Measurements from ENCODE around the gene MAP4K2. TPM values are rescaled to one million over a fixed set of nuclear protein-coding genes. Genes with fewer than 3 reads are reported as not detected.

Gene MAP4K2
- total RNA-seq, 2 donors from 2014 or later = 23.3 to 39.1 TPM

DNA sequence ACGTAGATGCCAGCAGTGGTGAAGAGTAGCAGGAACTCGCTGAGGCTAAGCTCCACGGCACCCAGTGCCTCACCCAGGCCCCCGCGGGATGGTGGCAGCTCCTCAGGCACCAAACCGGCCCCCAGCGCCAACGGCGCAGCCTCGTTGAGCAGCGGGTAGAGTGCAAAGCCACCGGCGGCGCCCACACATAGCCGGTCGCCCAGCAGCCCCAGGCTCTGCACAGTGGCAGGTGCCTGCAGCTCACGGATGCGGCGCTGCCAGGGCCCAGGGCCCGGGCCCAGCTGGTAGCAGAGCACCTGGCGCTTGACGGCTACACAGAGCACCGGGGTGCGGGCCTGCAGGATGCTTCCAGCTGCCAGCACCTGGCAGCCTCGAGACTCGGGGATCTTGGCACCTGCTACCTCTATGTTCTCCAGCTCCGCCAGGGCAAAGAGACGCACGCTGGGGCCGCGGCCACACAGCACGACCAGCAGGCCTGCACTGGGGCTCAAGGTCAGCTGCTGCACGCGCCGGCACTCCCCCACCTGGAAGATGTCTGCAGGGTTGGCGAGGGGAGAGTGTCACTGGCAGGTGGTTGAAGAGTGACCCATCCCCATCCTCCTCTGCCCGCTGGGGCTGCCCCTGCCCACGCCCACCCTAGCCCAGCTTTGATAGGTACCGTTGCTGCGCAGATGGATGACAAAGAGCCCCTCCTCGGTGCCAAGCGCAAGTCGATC, 26.7 kb upstream of the MAP4K2 start:
- Histone ChIP-seq H3K4me3 (no peak overlapping the region), H3K36me3 (no peaks in the 10 kb centered on the region), H3K27me3 (replicated peaks; ENCODE audit: insufficient read depth) (no peaks in the 10 kb centered on the region), H3K9me3 (no peaks in the 10 kb centered on the region), H3K4me1 (ENCODE audit: control insufficient read depth in 1 of 2, low read depth in 2 of 2) (no peaks in the 10 kb centered on the region), H3K27ac (no peak overlapping the region)
- no peak for ATAC-seq (ENCODE audit: insufficient number of reproducible peaks, low FRiP score, low read depth)
- no peak for DNase-seq (ENCODE audit: low spot score)
- TF ChIP-seq, protein P1, sequence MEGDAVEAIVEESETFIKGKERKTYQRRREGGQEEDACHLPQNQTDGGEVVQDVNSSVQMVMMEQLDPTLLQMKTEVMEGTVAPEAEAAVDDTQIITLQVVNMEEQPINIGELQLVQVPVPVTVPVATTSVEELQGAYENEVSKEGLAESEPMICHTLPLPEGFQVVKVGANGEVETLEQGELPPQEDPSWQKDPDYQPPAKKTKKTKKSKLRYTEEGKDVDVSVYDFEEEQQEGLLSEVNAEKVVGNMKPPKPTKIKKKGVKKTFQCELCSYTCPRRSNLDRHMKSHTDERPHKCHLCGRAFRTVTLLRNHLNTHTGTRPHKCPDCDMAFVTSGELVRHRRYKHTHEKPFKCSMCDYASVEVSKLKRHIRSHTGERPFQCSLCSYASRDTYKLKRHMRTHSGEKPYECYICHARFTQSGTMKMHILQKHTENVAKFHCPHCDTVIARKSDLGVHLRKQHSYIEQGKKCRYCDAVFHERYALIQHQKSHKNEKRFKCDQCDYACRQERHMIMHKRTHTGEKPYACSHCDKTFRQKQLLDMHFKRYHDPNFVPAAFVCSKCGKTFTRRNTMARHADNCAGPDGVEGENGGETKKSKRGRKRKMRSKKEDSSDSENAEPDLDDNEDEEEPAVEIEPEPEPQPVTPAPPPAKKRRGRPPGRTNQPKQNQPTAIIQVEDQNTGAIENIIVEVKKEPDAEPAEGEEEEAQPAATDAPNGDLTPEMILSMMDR (IDR thresholded peaks at IDR 0.05) = no peak

DNA sequence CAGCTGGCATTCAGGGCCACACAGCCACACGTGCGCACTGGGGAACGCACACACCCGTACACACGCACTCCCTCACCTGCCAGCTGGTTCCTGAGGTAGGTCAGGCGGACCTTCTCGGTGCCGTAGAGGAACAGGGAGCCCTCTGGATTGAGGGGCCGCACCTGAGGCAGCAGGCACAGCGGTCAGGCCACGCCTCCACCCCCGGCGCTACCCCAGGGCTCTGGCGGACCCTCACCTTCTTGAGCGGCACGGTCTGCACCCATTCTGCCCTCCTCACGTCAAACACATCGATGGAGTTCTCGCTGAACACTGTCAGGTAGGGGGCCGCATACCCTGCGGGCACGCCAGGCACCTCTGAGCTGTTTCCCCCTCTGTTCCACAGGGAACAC, 24.4 kb upstream of the MAP4K2 start:
- TF ChIP-seq, protein P1 (IDR thresholded peaks at IDR 0.05) = no peak
- H3K4me3 ChIP-seq = no peak overlapping the region
- DNase-seq (ENCODE audit: low spot score) = no peak
- no peaks in the 10 kb centered on the region for H3K27me3 ChIP-seq (replicated peaks; ENCODE audit: insufficient read depth)
- no peak overlapping the region for H3K27ac ChIP-seq
- H3K9me3 ChIP-seq = no peaks in the 10 kb centered on the region
- H3K36me3 ChIP-seq = no peaks in the 10 kb centered on the region
- H3K4me1 ChIP-seq (ENCODE audit: control insufficient read depth in 1 of 2, low read depth in 2 of 2) = no peaks in the 10 kb centered on the region
- ATAC-seq (ENCODE audit: insufficient number of reproducible peaks, low FRiP score, low read depth) = no peak

DNA sequence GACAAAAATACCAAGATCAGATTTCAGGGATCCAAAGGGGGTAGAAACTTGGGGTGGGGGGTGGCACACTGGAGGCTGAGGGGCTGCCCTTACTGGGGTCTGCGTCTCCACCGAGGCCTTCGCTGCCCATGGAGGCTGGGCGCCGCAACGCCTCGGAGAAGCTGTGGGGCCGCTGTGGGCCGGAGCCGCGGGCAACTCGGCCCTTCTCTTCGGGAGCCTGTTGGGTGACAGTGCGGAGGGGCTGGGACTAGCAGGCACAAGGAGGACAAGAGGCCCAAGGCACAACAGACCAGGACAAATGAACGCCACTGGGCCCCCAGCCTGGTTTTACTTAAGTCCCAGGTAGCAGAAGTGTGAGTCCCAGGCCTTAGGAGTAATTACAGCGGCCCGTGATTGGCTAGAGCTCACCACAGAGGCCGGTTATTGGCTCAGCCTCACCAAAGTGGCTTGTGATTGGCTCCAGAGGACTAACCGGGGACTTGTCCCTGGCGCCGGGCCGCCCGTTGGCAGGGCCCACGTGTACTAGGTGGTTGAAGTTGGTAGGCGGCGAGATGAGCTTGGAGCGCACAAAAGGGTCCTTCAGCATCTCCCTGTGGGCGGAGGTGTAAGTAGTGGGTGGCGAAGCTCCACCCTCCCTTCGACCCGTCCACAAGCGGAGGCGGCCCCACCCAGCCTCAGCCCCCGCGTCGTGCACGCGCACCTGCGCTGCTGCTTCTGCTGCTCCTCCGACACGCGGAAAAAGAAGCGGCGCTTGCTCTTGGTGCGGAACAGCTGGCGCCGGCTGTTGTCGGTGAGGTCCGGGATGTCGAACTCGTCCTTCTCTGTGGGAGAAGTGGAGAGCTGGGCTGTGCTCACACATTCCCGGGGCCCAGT, 23.8 kb upstream of the MAP4K2 start:
- Histone ChIP-seq H3K27ac (no peak overlapping the region), H3K27me3 (replicated peaks; ENCODE audit: insufficient read depth) (no peaks in the 10 kb centered on the region), H3K4me1 (ENCODE audit: control insufficient read depth in 1 of 2, low read depth in 2 of 2) (no peaks in the 10 kb centered on the region), H3K4me3 (no peak overlapping the region), H3K9me3 (no peaks in the 10 kb centered on the region), H3K36me3 (no peaks in the 10 kb centered on the region)
- DNase-seq (ENCODE audit: low spot score) = no peak
- no peak for ATAC-seq (ENCODE audit: insufficient number of reproducible peaks, low FRiP score, low read depth)
- TF ChIP-seq, protein P1 (IDR thresholded peaks at IDR 0.05) = no peak

DNA sequence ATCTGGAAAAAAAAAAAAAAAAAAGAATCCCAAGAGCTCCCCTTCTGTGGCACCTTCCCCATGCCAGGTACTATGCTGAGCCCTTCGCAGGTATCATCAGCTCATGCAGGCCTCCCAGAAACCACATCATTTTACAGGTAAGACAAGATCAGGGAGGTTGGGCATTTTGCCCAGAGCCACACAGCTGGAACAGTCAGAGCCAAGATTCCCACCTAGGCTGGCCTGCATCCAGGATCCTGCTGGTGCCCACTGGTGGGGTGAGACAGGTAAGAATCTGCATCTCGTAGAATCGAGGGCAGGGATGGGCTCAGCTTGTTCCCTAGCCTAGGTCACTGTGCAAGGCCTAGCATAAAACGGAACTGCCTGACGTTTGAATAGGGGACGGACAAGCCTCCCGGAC, 23.0 kb upstream of the MAP4K2 start:
- no peaks in the 10 kb centered on the region for H3K4me1 ChIP-seq (ENCODE audit: control insufficient read depth in 1 of 2, low read depth in 2 of 2)
- TF ChIP-seq, protein P1 (IDR thresholded peaks at IDR 0.05) = no peak
- DNase-seq (ENCODE audit: low spot score) (no peak), ATAC-seq (ENCODE audit: insufficient number of reproducible peaks, low FRiP score, low read depth) (no peak)
- H3K27me3 ChIP-seq (replicated peaks; ENCODE audit: insufficient read depth) = no peaks in the 10 kb centered on the region
- no peak overlapping the region for H3K4me3 ChIP-seq
- H3K27ac ChIP-seq = no peak overlapping the region
- H3K9me3 ChIP-seq = no peaks in the 10 kb centered on the region
- no peaks in the 10 kb centered on the region for H3K36me3 ChIP-seq

DNA sequence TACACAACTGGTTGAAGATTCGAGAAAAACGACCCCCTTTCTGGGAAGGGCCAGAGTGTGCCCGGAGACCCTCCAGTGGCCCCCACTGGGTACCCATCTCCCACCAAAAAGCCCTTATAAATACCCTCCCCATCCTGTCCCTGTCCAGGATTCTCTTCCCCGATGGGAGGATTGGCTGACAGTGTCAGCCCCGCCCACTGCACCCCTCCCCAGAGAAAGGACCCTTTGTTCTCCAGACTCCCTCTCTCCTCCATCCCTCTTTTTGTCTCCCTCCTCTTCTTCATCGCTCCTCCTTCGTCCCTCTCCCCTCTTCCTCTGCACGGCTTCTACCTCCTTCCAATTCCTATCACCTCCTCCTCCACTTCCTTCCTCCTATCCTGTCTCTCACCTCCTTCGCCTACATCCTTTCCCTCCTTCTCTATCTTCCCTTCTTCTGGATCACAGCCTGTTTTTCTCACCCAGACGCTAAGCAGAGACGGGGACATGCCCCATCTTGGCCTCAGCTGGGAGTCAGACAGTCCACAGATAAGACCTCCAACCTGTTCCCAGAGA, 20.6 kb upstream of the MAP4K2 start:
- H3K27ac ChIP-seq = no peak overlapping the region
- no peak for ATAC-seq (ENCODE audit: insufficient number of reproducible peaks, low FRiP score, low read depth)
- no peaks in the 10 kb centered on the region for H3K4me1 ChIP-seq (ENCODE audit: control insufficient read depth in 1 of 2, low read depth in 2 of 2)
- TF ChIP-seq, protein P1 (IDR thresholded peaks at IDR 0.05) = no peak
- H3K36me3 ChIP-seq = no peaks in the 10 kb centered on the region
- DNase-seq (ENCODE audit: low spot score) = no peak
- no peak overlapping the region for H3K4me3 ChIP-seq
- no peaks in the 10 kb centered on the region for H3K9me3 ChIP-seq
- no peaks in the 10 kb centered on the region for H3K27me3 ChIP-seq (replicated peaks; ENCODE audit: insufficient read depth)
